ENCODE results near the gene MMP27. TPM values are rescaled to one million over a fixed set of nuclear protein-coding genes. Genes with fewer than 3 reads are reported as not detected.
A peak's percentile ranks its signal among the peaks of the same experiment; 100 is the strongest.

The MMP27 gene
- polyA plus RNA-seq, 1 donor: not detected

GRCh38 chr11:102703826-102704493, 1.6 kb downstream of the MMP27 start:
- no peak for DNase-seq

- DNase-seq: no peak
Observed at GRCh38 chr11:102695201-102695600, 10.4 kb downstream of the MMP27 start.

GRCh38 chr11:102685754-102686153, 19.8 kb downstream of the MMP27 start:
- no peak for DNase-seq

GRCh38 chr11:102685338-102685737, 20.2 kb downstream of the MMP27 start:
- peak; percentile 23 for DNase-seq

GRCh38 chr11:102683277-102683676, 22.3 kb downstream of the MMP27 start:
- DNase-seq: no peak

GRCh38 chr11:102680945-102681344, 24.6 kb downstream of the MMP27 start:
- peak; percentile 45 for DNase-seq

GRCh38 chr11:102678022-102678421, 27.5 kb downstream of the MMP27 start:
- no peak for DNase-seq

- DNase-seq: no peak
Observed at GRCh38 chr11:102676084-102676483, 29.5 kb downstream of the MMP27 start.

- DNase-seq: no peak
Observed at GRCh38 chr11:102669664-102670063, 35.9 kb downstream of the MMP27 start.

- no peak for DNase-seq
Observed at GRCh38 chr11:102666331-102666957, 39.1 kb downstream of the MMP27 start.

GRCh38 chr11:102664001-102664752, 41.4 kb downstream of the MMP27 start:
- no peak for DNase-seq

GRCh38 chr11:102662607-102663006, 43.0 kb downstream of the MMP27 start:
- DNase-seq: no peak

- DNase-seq: no peak
Observed at GRCh38 chr11:102661040-102661439, 44.5 kb downstream of the MMP27 start.

- DNase-seq: no peak
Observed at GRCh38 chr11:102656528-102656927, 49.0 kb downstream of the MMP27 start.

GRCh38 chr11:102655547-102655946, 50.0 kb downstream of the MMP27 start:
- DNase-seq: no peak

- no peak for DNase-seq
Observed at GRCh38 chr11:102654761-102655160, 50.8 kb downstream of the MMP27 start.

GRCh38 chr11:102653744-102654291, 51.8 kb downstream of the MMP27 start:
- no peak for DNase-seq

GRCh38 chr11:102647430-102647829, 58.1 kb downstream of the MMP27 start:
- no peak for DNase-seq

- DNase-seq: no peak
Observed at GRCh38 chr11:102643941-102644340, 61.6 kb downstream of the MMP27 start.

Measured in hindlimb muscle (tissue), 1 donor.